Stimulated activated CD8-positive, alpha-beta memory T cell treated with anti-CD3 and anti-CD28 coated beads, Interleukin-4, amount 100 ng/mL, for 48 hours (primary cell): Measurements from ENCODE around the gene HPN.
"Not testable (repeated sequence)": the region's sequence is repeated elsewhere in the genome, so short reads cannot be mapped to it uniquely, and the experiment has no call there.

Experiments
- DNase-seq: peaks from one replicate; pipeline ENCODE4 v3.0.0-alpha.2; 2020

HPN gene

GRCh38 chr19:35041548-35042055 is at the start of gene HPN:
Gene HPN, plus strand, starts transcription at chr19:35041721. Its CDS starts 786 bp downstream, at chr19:35042507.
- DNase-seq, result no peak

- not testable (repeated sequence) for DNase-seq
Observed at GRCh38 chr19:34992582-34992981, 48.9 kb upstream of the HPN start.

GRCh38 chr19:34994286-34994642 is 47.3 kb upstream of the HPN start:
- DNase-seq, result no peak

GRCh38 chr19:34994643-34995541 is 46.6 kb upstream of the HPN start:
- no peak for DNase-seq

- no peak for DNase-seq
Observed at GRCh38 chr19:34995551-34995950, 46.0 kb upstream of the HPN start.

GRCh38 chr19:34997071-34997617 is 44.4 kb upstream of the HPN start:
- DNase-seq, result no peak

GRCh38 chr19:34998224-34998623 is 43.3 kb upstream of the HPN start:
- not testable (repeated sequence) for DNase-seq

- no peak for DNase-seq
Observed at GRCh38 chr19:34998777-34999497, 42.6 kb upstream of the HPN start.

GRCh38 chr19:34999498-35000337 is 41.8 kb upstream of the HPN start, which contains the start of gene GRAMD1A:
Gene GRAMD1A, plus strand, starts transcription at chr19:35000323. Its CDS starts 156 bp downstream, at chr19:35000479.
- peak; percentile 87 for DNase-seq

- DNase-seq, result no peak
Observed at GRCh38 chr19:35000338-35000646, 41.2 kb upstream of the HPN start.

- DNase-seq, result peak; percentile 72
Observed at GRCh38 chr19:35000647-35001501, 40.6 kb upstream of the HPN start.

GRCh38 chr19:35002037-35002535 is 39.4 kb upstream of the HPN start:
- no peak for DNase-seq

- DNase-seq, result no peak
Observed at GRCh38 chr19:35004517-35005255, 36.8 kb upstream of the HPN start.

GRCh38 chr19:35005256-35005977 is 36.1 kb upstream of the HPN start:
- no peak for DNase-seq

GRCh38 chr19:35006007-35006341 is 35.5 kb upstream of the HPN start:
- not testable (repeated sequence) for DNase-seq

GRCh38 chr19:35006342-35006998 is 35.1 kb upstream of the HPN start:
- no peak for DNase-seq

GRCh38 chr19:35006999-35007365 is 34.5 kb upstream of the HPN start:
- no peak for DNase-seq

- DNase-seq, result not testable (repeated sequence)
Observed at GRCh38 chr19:35007427-35007826, 34.1 kb upstream of the HPN start.

- DNase-seq, result no peak
Observed at GRCh38 chr19:35008891-35009341, 32.6 kb upstream of the HPN start.
